Brain microvascular endothelial cell (primary cell): ENCODE measurements around the gene CACNA2D3.
"Not testable (repeated sequence)": the region's sequence is repeated elsewhere in the genome, so short reads cannot be mapped to it uniquely, and the experiment has no call there.

Experiments
- DNase-seq: peaks from one replicate; pipeline ENCODE4 v3.0.0-alpha.2; 2020
- H3K27ac ChIP-seq: fragments of 250-450 bp; sonication (Bioruptor Pico); 2 replicates; pipeline ENCODE4 v1.5.1; 2020; ENCODE audit warnings: mild to moderate bottlenecking, moderate library complexity
- H3K27me3 ChIP-seq: fragments of 250-450 bp; sonication (Bioruptor Pico); replicated peaks from 2 replicates; pipeline ENCODE4 v1.5.1; 2020; ENCODE audit warnings: mild to moderate bottlenecking
- H3K36me3 ChIP-seq: fragments of 250-450 bp; sonication (Bioruptor Pico); replicated peaks from 2 replicates; pipeline ENCODE4 v1.5.1; 2020; ENCODE audit warnings: mild to moderate bottlenecking
- H3K4me3 ChIP-seq: 2 replicates; pipeline ENCODE4 v1.5.1; 2011; ENCODE audit warnings: low read depth, mild to moderate bottlenecking, control low read depth, low read length, moderate library complexity
- CTCF ChIP-seq: IDR thresholded peaks from 2 replicates; pipeline ENCODE4 v1.5.1; 2011; ENCODE audit warnings: low read depth, mild to moderate bottlenecking, moderate library complexity, low read length, control low read depth, inconsistent platforms; ENCODE audit errors: missing control alignments
- in situ Hi-C: cut with HindIII; loops from 2 replicates; pipeline ENCODE4 v1.10.0; 2017; ENCODE audit warnings: low sequenced_read_pairs, low pct_ligation_motif_present

CACNA2D3 gene

DNA sequence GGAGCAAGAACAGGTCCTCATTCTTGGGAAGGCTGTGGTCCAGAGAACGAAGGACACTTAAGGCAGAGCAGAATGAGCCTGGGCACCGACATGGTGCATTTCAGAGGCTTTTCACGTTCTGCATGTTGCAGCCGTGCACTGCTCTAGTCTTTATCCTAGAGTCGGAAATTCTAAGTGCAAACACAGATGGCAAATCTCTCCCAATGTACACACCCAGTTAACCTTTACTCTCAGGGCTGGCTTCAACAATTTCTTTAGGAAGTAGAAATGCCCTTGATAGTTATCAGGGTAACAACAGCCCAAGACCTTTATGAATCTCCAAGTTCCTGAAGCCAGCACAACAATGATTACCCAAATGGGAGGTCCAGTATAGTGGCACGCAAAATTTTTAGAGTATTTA lies 844.6 kb downstream of the CACNA2D3 start:
- Histone ChIP-seq H3K36me3 (no peaks in the 10 kb centered on the region), H3K27me3 (no peaks in the 10 kb centered on the region), H3K27ac (peak overlapping the region; percentile 97), H3K4me3 (no peak overlapping the region)
- in situ Hi-C loops, result loop anchor here (25.0 kb wide), 1 partner anchor 520 kb away; the partner anchor contains the start of gene WNT5A
- no peak for DNase-seq
- no peak for TF ChIP-seq CTCF

- peak; percentile 68 for DNase-seq
- in situ Hi-C loops, result loop anchor here (25.0 kb wide), 1 partner anchor 520 kb away; the partner anchor contains the start of gene WNT5A
- no peak overlapping the region for H3K4me3 ChIP-seq
Observed at GRCh38 chr3:54967731-54968161, 845.4 kb downstream of the CACNA2D3 start.

GRCh38 chr3:54968546-54969172 lies 846.3 kb downstream of the CACNA2D3 start:
- no peaks in the 10 kb centered on the region for H3K36me3 ChIP-seq
- peak; percentile 68 for DNase-seq
- H3K27ac ChIP-seq, result peak overlapping the region; percentile 97
- H3K27me3 ChIP-seq, result no peaks in the 10 kb centered on the region
- in situ Hi-C loops, result loop anchor here (25.0 kb wide), 1 partner anchor 519 kb away; the partner anchor contains the start of gene WNT5A
- no peak for TF ChIP-seq CTCF
- H3K4me3 ChIP-seq, result peak overlapping the region; percentile 12

More at GRCh38 chr3:54967731-54968161, 845.4 kb downstream of the CACNA2D3 start:
- H3K27me3 ChIP-seq, result no peaks in the 10 kb centered on the region
- H3K36me3 ChIP-seq, result no peaks in the 10 kb centered on the region
- H3K27ac ChIP-seq, result peak overlapping the region; percentile 97
- TF ChIP-seq CTCF, result no peak

DNA sequence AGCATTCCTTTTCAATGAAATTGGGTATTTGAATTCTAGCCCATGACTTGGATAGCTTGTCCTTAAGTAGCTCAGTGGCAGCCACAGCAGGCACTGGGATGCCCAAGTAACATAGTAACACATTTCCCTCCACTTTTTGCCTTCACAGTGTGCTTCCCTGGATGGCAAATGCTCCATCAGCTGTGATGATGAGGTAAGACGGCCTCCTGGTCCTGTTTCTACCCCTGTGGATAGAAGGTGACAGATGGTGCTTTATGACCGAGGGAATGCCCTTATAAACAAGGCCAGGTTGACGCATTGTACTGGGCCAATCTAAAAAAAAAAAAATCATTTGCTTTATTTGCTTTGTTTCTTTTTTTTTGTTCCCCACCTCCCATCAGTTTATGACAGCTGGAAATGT lies 847.3 kb downstream of the CACNA2D3 start:
- no peak for DNase-seq
- in situ Hi-C loops, result loop anchor here (25.0 kb wide), 1 partner anchor 518 kb away; the partner anchor contains the start of gene WNT5A
- H3K27me3 ChIP-seq, result no peaks in the 10 kb centered on the region
- no peaks in the 10 kb centered on the region for H3K36me3 ChIP-seq
- TF ChIP-seq CTCF, result no peak
- H3K4me3 ChIP-seq, result no peak overlapping the region
- H3K27ac ChIP-seq, result peak overlapping the region; percentile 97

DNA sequence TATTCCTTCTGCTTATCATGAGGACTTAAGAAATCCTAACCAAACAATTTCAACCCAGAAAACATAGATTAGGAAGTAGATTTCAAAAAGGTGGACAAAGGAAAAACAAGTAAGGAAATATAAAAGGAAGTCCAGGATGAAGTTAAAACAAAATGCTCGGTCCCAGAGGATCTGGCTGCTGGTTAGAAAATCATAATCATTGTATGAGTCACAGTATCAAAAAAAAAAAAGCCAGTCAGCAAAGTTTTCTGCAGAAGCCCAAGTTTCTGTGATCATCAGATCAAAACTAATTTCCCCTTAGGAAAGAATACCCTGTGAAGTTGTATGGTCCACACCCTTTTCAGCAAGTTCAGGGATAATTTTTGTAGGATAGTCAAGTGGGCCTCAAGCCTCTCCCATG lies 848.5 kb downstream of the CACNA2D3 start:
- Histone ChIP-seq H3K27ac (peak overlapping the region; percentile 36), H3K36me3 (no peaks in the 10 kb centered on the region), H3K4me3 (no peak overlapping the region), H3K27me3 (no peaks in the 10 kb centered on the region)
- no peak for DNase-seq
- in situ Hi-C loops, result loop anchor here (25.0 kb wide), 1 partner anchor 516 kb away; the partner anchor contains the start of gene WNT5A
- TF ChIP-seq CTCF, result no peak

GRCh38 chr3:54977439-54977838 lies 855.1 kb downstream of the CACNA2D3 start:
- no peaks in the 10 kb centered on the region for H3K36me3 ChIP-seq
- in situ Hi-C loops, result no loop called here
- H3K27me3 ChIP-seq, result no peaks in the 10 kb centered on the region
- DNase-seq, result no peak
- TF ChIP-seq CTCF, result no peak
- no peak overlapping the region for H3K27ac ChIP-seq
- no peak overlapping the region for H3K4me3 ChIP-seq

DNA sequence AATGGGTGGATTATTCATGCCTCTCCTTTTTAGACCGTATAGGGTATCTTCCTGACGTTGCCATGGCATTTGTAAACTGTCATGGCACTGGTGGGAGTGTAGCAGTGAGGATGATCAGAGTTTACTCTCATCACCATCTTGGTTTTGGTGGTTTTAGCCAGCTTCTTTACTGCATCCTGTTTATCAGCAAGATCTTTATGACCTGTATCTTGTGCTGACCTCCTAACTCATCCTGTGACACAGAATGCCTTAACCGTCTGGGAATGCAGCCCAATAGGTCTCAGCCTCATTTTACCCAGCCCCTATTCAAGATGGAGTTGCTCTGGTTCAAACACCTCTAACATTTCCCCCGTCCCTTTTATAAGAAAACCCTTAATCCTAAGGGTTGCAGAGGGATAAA lies 855.6 kb downstream of the CACNA2D3 start:
- DNase-seq, H3K36me3 ChIP-seq, in situ Hi-C loops, H3K27ac ChIP-seq, H3K4me3 ChIP-seq, H3K27me3 ChIP-seq: not testable (repeated sequence)
